Right lobe of liver (tissue), 4 donors: ENCODE measurements around the gene DIP2A.

Experiments
- POLR2A ChIP-seq: fragments of 450-650 bp; IDR thresholded peaks from one replicate; pipeline ENCODE4 v1.6.1; 2017; ENCODE audit warnings: antibody characterized with exemption, mild to moderate bottlenecking
- TF ChIP-seq, protein P1 (sequence below), 4 donors: fragments of 200-600 bp in 3 of 4; fragments of 450-650 bp in 1 of 4; IDR thresholded peaks; one replicate each; pipeline versions ENCODE4 v1.5.1 to v1.8.0; 2016 to 2022; ENCODE audit warnings: antibody characterized with exemption in 4 of 4, mild to moderate bottlenecking in 2 of 4
- donor health status: DM: no; HTN: no; CAD: no.
- donor health status: DM: no; HTN: no; CAD: no.
- donor health status: DM: no; HTN: yes; CAD: no.

DNA sequence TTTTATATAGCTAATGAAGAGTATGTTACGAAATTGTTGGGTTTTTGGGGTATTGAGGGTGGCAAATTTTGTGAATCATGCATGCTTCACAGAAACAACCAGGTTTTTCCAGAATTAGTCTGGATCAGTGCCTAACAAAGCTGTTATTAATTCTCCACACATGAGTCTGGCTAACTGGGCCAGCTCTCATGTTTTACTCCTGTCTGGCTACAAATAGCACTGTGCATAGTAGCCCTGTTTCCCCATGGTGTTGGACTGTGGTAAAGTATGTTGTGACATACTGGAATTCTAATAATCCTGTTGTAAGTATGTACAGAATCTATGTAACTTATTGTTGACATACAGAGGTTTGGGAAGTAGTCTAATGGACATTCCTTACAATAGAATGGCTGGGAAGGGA, 110.4 kb downstream of the DIP2A start:
- TF ChIP-seq, protein P1, sequence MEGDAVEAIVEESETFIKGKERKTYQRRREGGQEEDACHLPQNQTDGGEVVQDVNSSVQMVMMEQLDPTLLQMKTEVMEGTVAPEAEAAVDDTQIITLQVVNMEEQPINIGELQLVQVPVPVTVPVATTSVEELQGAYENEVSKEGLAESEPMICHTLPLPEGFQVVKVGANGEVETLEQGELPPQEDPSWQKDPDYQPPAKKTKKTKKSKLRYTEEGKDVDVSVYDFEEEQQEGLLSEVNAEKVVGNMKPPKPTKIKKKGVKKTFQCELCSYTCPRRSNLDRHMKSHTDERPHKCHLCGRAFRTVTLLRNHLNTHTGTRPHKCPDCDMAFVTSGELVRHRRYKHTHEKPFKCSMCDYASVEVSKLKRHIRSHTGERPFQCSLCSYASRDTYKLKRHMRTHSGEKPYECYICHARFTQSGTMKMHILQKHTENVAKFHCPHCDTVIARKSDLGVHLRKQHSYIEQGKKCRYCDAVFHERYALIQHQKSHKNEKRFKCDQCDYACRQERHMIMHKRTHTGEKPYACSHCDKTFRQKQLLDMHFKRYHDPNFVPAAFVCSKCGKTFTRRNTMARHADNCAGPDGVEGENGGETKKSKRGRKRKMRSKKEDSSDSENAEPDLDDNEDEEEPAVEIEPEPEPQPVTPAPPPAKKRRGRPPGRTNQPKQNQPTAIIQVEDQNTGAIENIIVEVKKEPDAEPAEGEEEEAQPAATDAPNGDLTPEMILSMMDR (IDR thresholded peaks at IDR 0.05), result no peak
- TF ChIP-seq POLR2A, result no peak
